HG03342 (cell line): Measurements from ENCODE around the gene HLA-DPA1.
"Not testable (repeated sequence)": the region's sequence is repeated elsewhere in the genome, so short reads cannot be mapped to it uniquely, and the experiment has no call there.

Experiments
- ATAC-seq: cut with Tn5 transposase; IDR thresholded peaks from one replicate; pipeline ENCODE4 v1.9.1; 2021; ENCODE audit warnings: mild to moderate bottlenecking, moderate library complexity; ENCODE audit not compliant: unreplicated experiment

HLA-DPA1 gene

GRCh38 chr6:33065312-33065711 is 8.1 kb downstream of the HLA-DPA1 start:
- ATAC-seq, result no peak

DNA sequence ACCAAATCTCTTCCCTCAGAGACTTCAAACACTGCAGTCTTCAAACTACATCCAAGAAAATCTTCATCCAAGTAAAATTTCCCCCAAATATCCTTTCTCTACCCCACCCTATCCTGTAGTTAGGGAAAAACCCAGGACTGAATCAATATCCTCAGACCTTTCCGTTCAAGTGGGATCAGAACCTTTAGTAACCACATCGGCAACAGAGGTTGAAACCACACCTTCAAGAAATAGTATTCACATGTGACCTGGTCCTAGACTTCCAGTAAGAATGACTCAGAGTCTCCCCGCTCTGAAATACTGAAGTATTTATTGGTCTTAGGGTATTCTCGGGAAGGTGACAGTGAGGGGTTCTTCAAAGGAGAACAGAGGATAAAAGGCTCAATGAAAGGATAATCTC is 8.7 kb downstream of the HLA-DPA1 start:
- ATAC-seq, result no peak

GRCh38 chr6:33063435-33063834 is 10.0 kb downstream of the HLA-DPA1 start:
- not testable (repeated sequence) for ATAC-seq

DNA sequence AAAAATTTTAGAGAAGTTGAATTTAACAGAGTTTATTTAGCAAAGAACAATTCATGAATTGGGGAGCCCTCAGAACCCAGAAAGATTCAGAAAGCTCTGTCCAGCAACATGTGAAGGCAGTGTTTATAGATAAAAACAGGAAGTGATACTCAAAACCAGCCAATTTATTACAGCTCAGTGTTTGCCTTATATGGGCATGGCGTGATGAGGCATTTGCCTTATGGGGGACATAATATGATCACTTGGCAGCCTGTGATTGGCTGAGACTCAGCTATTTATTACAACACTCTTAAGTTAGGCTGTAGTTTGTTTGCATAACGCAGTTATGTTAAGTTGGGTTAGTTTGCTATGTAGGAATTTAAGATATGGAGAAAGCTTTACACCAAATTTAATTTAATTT is 11.5 kb downstream of the HLA-DPA1 start:
- ATAC-seq, result no peak

DNA sequence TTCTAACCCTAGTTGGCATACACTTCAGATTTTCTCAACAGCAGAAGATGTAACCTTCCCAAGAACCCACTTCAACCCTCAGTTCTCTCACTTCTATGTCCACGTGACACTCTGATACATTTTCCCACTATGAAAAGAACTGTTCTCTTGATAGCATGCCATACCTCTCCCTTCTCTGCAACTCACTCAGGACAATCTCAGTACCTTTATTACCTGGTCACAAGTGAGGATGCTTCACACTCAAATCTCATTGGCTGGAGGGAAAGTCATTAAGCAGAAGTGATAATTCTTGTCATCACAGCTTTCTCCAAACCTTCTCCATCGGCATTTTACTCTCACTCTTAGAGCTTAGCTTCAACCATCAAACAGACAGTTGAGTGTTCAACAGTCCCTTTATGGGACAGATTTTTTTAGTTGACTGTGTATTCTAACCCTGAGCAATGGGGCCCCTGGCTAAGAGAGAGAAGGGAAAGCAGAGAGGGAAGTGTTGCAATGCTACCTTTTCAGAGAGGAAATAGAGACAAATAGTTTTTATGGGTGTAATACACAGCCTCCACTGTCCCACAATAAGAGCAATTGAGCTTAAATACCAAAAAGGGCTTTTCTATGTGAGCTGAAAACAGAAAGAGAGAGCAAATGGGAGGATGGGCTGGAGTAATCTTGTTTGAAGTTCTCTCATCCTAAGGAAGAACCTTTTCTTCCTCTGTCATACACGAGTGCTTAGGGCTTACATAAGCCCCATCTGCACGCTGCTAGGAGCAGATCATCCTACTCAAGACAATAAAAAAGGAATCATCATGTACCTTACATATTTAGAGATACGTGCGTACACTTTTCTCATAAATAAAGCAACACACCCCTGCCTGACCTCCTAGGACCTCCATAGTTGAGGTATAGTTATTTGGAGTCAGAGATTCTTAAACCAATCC is 16.0 kb downstream of the HLA-DPA1 start:
- ATAC-seq, result no peak

- ATAC-seq, result no peak
These were observed 20.2 kb downstream of the HLA-DPA1 start for GRCh38 chr6:33053230-33053629.

DNA sequence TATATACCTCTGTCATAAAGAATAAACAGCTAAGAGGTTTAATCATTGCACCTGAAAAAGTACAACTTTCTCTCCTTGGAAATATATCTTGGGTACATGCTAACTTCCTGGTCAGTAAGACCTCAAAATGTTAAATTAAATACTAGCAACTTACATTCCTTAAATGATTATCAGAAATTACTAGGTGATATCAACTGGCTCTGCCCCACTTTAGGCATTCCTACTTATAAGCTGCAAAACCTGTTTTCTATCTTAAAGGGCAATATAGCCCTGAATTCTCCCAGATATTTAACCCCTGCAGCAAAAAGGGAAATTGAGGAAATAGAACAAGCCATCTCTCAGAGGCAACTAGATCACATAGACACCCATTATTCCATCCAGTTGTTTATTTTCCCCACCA is 20.8 kb downstream of the HLA-DPA1 start:
- ATAC-seq, result no peak

DNA sequence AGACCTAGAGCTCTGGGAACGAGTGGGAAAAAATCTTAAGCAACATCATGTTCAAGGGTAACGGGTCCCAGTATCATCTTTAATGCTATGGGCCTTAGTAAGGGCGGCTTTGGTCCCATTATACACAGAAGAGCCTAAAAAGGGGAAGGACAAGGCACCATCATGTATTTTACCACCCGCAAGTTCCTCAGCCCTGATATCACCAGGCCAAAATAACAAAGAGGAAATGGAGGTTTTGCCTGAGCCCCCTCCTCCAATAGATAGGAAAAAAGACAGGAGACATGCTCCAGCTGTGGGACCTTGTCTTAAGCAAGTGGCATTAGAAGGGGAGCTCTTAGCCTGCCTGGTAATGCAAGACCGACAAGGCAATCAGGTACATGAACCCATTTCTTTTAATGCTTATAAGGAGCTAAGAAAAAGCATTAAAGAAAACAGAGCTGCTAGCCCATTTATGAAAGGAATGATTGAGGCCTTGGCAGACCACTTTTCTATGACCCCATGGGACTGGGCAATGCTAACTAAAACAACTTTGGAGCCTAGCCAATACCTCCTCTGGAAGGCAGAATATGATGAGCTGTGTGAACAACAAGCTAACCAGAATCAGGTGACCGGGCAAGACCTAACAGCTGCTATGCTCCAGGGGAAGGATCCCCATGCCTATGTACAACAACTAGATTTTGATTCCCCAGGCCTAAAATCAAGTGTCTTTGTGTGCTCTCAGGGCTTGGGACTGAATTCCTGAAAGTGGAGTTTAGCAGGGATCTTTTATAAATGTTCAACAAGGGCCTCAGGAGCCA is 23.2 kb downstream of the HLA-DPA1 start:
- ATAC-seq, result no peak

- no peak for ATAC-seq
These were observed 24.0 kb downstream of the HLA-DPA1 start for GRCh38 chr6:33049323-33050013.

DNA sequence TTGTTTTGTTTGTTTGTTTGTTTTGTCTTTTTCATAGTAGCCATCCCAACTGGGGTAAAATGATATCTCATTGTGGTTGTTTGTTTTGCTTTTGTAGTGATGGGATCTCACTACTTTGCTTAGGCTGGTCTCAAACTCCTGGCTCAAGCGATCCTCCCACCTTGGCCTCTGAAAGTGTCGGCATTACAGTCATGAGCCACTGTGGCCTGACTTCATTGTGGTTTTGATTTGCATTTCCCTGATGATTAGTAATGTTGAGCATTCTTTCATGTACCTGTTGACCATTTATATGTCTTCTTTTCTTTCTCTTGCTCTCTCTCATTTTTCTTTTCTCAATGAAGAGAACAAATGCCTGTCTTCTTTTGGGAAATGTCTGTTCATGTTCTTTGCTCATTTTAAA is 33.3 kb downstream of the HLA-DPA1 start:
- ATAC-seq, result no peak

DNA sequence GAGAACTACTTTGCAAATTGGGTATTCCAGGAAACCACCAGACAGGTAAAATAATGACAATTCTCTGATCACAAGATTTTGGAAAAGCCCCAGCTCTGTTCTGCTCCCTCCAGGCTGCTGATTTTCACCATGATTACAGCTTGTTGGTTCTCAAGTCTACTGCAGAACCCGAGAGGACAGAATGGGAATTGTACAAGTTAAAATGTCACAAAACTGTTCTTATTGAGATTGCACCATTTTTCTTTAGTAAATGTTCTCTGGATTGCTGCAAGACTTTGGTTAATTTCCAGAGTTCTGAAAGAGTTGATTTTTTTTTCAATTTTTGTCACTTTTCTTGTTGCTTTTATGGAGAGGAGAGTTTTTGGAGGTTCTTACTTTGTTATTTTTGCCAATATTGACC is 36.9 kb downstream of the HLA-DPA1 start:
- no peak for ATAC-seq

DNA sequence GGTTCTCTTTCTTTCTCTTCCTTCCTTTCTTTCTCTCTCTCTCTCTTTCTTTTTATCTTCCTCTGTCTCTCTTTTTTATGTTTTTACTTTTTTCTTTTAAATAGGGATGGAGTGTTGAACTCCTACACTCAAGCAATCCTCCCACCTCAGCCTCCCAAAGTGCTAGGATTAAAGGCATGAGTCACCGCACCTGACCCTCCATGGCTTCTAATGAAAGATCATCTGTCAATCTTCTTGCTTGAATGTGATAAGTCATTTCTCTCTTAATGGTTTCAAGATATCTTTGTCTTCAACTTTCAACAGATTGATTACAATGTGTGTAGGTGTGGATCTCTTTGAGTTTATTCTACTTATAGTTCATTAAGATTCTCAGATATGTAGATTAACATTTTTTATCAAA is 38.9 kb downstream of the HLA-DPA1 start:
- no peak for ATAC-seq

- no peak for ATAC-seq
These were observed 43.2 kb downstream of the HLA-DPA1 start for GRCh38 chr6:33030245-33030644.

DNA sequence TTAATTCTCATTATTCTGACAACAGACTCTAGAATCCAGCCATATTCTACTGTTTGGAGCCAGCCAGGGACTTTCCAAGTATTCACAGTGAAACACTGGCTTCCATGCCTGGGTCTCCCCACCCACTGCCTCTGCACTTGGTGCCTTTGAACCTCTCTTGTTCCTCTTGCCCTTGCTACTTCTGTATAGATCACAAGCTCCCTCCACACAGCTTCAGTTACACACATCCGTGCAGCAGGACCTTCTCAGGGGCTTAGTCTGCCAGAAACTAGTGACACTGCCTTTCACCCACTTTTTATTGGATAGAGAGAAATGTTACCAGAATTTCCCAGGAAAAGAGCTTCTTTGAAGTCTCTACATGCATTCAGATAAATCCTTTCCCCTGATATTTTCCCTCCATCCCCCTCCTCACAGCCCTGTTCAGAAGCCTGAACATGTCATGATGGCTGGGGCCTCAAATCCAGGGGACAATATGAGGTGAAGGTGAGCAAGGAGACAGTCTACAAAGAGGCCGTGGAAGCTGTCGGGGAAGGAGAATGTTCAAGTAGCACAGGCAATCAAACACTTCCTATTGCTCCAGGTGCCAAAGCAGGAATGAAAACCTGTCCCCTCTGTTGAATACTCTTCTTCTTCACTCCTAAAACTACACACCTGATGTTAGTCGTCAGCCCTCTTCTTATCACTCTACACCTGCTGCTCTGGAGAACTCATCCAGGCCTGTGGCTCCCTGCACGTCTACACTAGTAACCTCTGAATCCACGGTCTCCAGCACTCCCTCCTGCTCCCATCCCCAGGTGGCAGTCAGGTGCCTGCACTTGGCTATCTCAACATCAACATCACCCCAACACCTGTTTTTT is 43.9 kb downstream of the HLA-DPA1 start:
- ATAC-seq, result peak; percentile 79

GRCh38 chr6:33028220-33028849 is 45.1 kb downstream of the HLA-DPA1 start:
- ATAC-seq, result no peak

GRCh38 chr6:33024521-33024920 is 48.9 kb downstream of the HLA-DPA1 start:
- no peak for ATAC-seq

- ATAC-seq, result no peak
These were observed 49.9 kb downstream of the HLA-DPA1 start for GRCh38 chr6:33023536-33023935.

GRCh38 chr6:33021917-33022316 is 51.5 kb downstream of the HLA-DPA1 start:
- ATAC-seq, result no peak

DNA sequence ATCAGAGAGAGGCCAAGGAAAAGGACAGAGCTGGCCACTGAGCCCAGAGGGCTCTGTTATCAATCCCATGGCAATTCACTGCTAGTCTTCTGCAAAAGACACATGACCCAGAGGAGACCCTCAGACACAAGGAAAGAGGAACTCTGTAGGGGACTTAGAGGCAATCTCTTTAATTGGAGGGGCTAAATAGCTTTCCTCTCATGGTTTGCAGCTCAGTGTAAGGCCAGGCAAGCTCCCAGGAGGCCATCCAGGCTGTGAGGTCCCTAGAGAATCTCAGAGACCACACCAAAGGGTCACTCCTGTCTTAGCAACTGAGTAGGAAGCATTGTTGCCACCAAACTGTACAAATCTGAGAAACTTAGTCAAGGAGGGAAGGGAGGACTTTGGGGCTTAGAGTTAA is 54.1 kb downstream of the HLA-DPA1 start:
- ATAC-seq, result no peak

GRCh38 chr6:33018904-33019303 is 54.5 kb downstream of the HLA-DPA1 start:
- ATAC-seq, result peak; percentile 69
